Endodermal cell (in vitro differentiated cells): ENCODE data around the gene SPESP1. TPM values are rescaled to one million over a fixed set of nuclear protein-coding genes. Genes with fewer than 3 reads are reported as not detected.

Experiments used
- DNase-seq: peaks from one replicate; pipeline ENCODE4 v3.0.0-alpha.2; 2017
- H3K27ac ChIP-seq: 2 replicates; pipeline ENCODE4 v1.5.1; 2013; ENCODE audit warnings: mild to moderate bottlenecking, low read depth, low read length, moderate library complexity
- H3K27me3 ChIP-seq: 2 replicates; pipeline ENCODE4 v1.6.1; 2013; ENCODE audit warnings: mild to moderate bottlenecking, low read length, moderate library complexity; ENCODE audit not compliant: insufficient read depth, control insufficient read depth, poor library complexity, severe bottlenecking
- H3K36me3 ChIP-seq: 2 replicates; pipeline ENCODE4 v1.7.0; 2013; ENCODE audit warnings: mild to moderate bottlenecking, low read length, moderate library complexity; ENCODE audit not compliant: control insufficient read depth, insufficient read depth
- H3K4me1 ChIP-seq: one replicate; pipeline ENCODE4 v1.7.0; 2013; ENCODE audit warnings: low read length; ENCODE audit not compliant: control insufficient read depth, insufficient read depth
- H3K4me3 ChIP-seq: 2 replicates; pipeline ENCODE4 v1.5.1; 2013; ENCODE audit warnings: mild to moderate bottlenecking, low read length, moderate library complexity
- H3K9ac ChIP-seq: 2 replicates; pipeline ENCODE4 v1.6.1; 2013; ENCODE audit warnings: mild to moderate bottlenecking, low read length, moderate library complexity; ENCODE audit not compliant: poor library complexity, severe bottlenecking; ENCODE audit errors: extremely low read depth
- H3K9me3 ChIP-seq: 2 replicates; pipeline ENCODE4 v1.6.1; 2013; ENCODE audit warnings: mild to moderate bottlenecking, low read length, moderate library complexity; ENCODE audit not compliant: control insufficient read depth
- H3K27ac Mint-ChIP-seq: 2 replicates; pipeline ENCODE4 v1.8.0; 2020; ENCODE audit warnings: mixed read lengths
- H3K27me3 Mint-ChIP-seq: 2 replicates; pipeline ENCODE4 v1.8.0; 2021; ENCODE audit warnings: mild to moderate bottlenecking, mixed read lengths; ENCODE audit not compliant: insufficient read depth
- H3K36me3 Mint-ChIP-seq: 2 replicates; pipeline ENCODE4 v1.8.0; 2020; ENCODE audit warnings: low read depth, mixed read lengths
- H3K4me1 Mint-ChIP-seq: 2 replicates; pipeline ENCODE4 v1.8.0; 2020; ENCODE audit warnings: mixed read lengths
- H3K4me3 Mint-ChIP-seq: 2 replicates; pipeline ENCODE4 v1.8.0; 2020; ENCODE audit warnings: mild to moderate bottlenecking, moderate library complexity, mixed read lengths
- H3K9me3 Mint-ChIP-seq: 2 replicates; pipeline ENCODE4 v1.8.0; 2020; ENCODE audit warnings: mild to moderate bottlenecking, mixed read lengths
- CTCF ChIP-seq: fragments of 200-600 bp; sonication (generic); conservative IDR thresholded peaks from 2 replicates; pipeline ENCODE4 v1.5.0; 2021; ENCODE audit warnings: antibody characterized with exemption, mild to moderate bottlenecking
- WGBS, 2 experiments: methylation state at CpG; one replicate each; pipeline versions ENCODE4 v1.1.5 to v1.1.7; 2013; ENCODE audit warnings: missing lambda C conversion rate in 2 of 2, mixed read lengths in 1 of 2; ENCODE audit not compliant: insufficient coverage in 1 of 2, insufficient read length in 1 of 2; 5-methylcytosine and 5-hydroxymethylcytosine counted together
- total RNA-seq, 2 donors: library from RNA; stranded (reverse); fragmentation: NEBNext Ultra II Directional in 1 of 2; extraction: Animal tissue kit (Norgen Biotek cat#: 25700) in 1 of 2; gene quantifications; 2 replicates in 1 of 2; 3 replicates in 1 of 2; pipeline ENCODE4 v1.2.1, GENCODE V29; 2021

The SPESP1 gene
- total RNA-seq, 2 donors from 2014 or later, result not detected

GRCh38 chr15:68887819-68888218, 42.5 kb upstream of the SPESP1 start:
- Mint-ChIP-seq H3K36me3 (no peaks in the 10 kb centered on the region), H3K27me3 (peaks cover 2% of the 10 kb centered on the region), H3K4me1 (no peaks in the 10 kb centered on the region), H3K9me3 (no peaks in the 10 kb centered on the region), H3K4me3 (no peak overlapping the region), H3K27ac (no peak overlapping the region)
- no peaks in the 10 kb centered on the region for H3K27me3 ChIP-seq
- no peaks in the 10 kb centered on the region for H3K4me1 ChIP-seq
- no peaks in the 10 kb centered on the region for H3K9me3 ChIP-seq
- 97 to 100% methylated on average over 3 to 5 of the region's 8 CpGs for WGBS, 2 experiments
- no peaks in the 10 kb centered on the region for H3K36me3 ChIP-seq
- DNase-seq, result no peak
- TF ChIP-seq CTCF, result no peak
- no peak overlapping the region for H3K4me3 ChIP-seq
- no peak overlapping the region for H3K27ac ChIP-seq
- H3K9ac ChIP-seq, result no peak overlapping the region

DNA sequence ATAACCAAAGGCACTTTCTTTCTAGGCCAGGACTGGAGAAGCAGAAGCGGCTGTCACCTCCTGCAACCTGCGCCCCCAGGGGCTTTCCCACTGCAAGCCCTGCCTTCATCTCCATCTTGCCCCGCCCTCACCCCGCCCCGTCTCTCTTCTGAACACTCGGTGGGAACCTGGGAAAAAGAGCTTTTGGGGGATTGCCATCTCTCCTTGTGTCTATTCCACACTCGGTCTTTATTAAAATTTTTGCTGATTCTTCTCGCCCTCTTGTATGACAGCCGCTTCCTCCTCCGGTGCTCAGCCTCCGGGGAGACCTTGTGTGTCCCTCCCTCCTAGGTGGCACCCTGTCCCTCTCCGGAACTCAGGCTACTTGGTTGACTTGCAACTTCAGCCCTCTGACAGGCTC, 41.9 kb upstream of the SPESP1 start:
- no peak overlapping the region for H3K27ac ChIP-seq
- Mint-ChIP-seq H3K36me3 (no peaks in the 10 kb centered on the region), H3K4me1 (no peaks in the 10 kb centered on the region), H3K4me3 (peak overlapping the region; percentile 42), H3K27ac (no peak overlapping the region), H3K9me3 (no peaks in the 10 kb centered on the region), H3K27me3 (peaks cover 2% of the 10 kb centered on the region)
- no peak for TF ChIP-seq CTCF
- H3K9ac ChIP-seq, result no peak overlapping the region
- WGBS, 2 experiments, result 71 to 73% methylated on average over 9 to 12 of the region's 12 CpGs
- peak; percentile 80 for DNase-seq
- no peaks in the 10 kb centered on the region for H3K36me3 ChIP-seq
- no peak overlapping the region for H3K4me3 ChIP-seq
- H3K4me1 ChIP-seq, result no peaks in the 10 kb centered on the region
- H3K27me3 ChIP-seq, result no peaks in the 10 kb centered on the region
- no peaks in the 10 kb centered on the region for H3K9me3 ChIP-seq

GRCh38 chr15:68894208-68894607, 36.1 kb upstream of the SPESP1 start:
- TF ChIP-seq CTCF, result no peak
- Histone ChIP-seq H3K9ac (no peak overlapping the region), H3K9me3 (no peaks in the 10 kb centered on the region), H3K27me3 (peaks cover 5% of the 10 kb centered on the region), H3K36me3 (no peaks in the 10 kb centered on the region), H3K4me3 (no peak overlapping the region), H3K27ac (no peak overlapping the region), H3K4me1 (no peaks in the 10 kb centered on the region)
- no peaks in the 10 kb centered on the region for H3K36me3 Mint-ChIP-seq
- H3K27me3 Mint-ChIP-seq, result peaks cover 5% of the 10 kb centered on the region
- no peak overlapping the region for H3K27ac Mint-ChIP-seq
- no peaks in the 10 kb centered on the region for H3K9me3 Mint-ChIP-seq
- no peaks in the 10 kb centered on the region for H3K4me1 Mint-ChIP-seq
- no peak for DNase-seq
- WGBS, 2 experiments, result 92% methylated on average over 1 of the region's 1 CpG; no CpG with 5 or more reads in 1 of the 2 experiments
- H3K4me3 Mint-ChIP-seq, result no peak overlapping the region
